Activated effector memory CD4-positive, alpha-beta T cell treated with anti-CD3 and anti-CD28 coated beads, Interleukin-2, amount 50 U/mL, for 16 hours (primary cell): ENCODE data around the gene ZBED4.

Source experiments
- DNase-seq: peaks from one replicate; pipeline ENCODE4 v3.0.0-alpha.2; 2020

ZBED4 gene

GRCh38 chr22:49903322-49904039 is 49.8 kb downstream of the ZBED4 start:
- no peak for DNase-seq

- DNase-seq = no peak
Observed at GRCh38 chr22:49904040-49904369, 50.4 kb downstream of the ZBED4 start.

- no peak for DNase-seq
Observed at GRCh38 chr22:49905465-49905864, 51.8 kb downstream of the ZBED4 start.

GRCh38 chr22:49906071-49906798 is 52.6 kb downstream of the ZBED4 start:
- no peak for DNase-seq

- no peak for DNase-seq
Observed at GRCh38 chr22:49906799-49907290, 53.2 kb downstream of the ZBED4 start.

GRCh38 chr22:49907807-49908206 is 54.2 kb downstream of the ZBED4 start:
- no peak for DNase-seq

GRCh38 chr22:49909476-49910205 is 56.0 kb downstream of the ZBED4 start:
- no peak for DNase-seq

GRCh38 chr22:49910229-49911155 is 56.8 kb downstream of the ZBED4 start:
- no peak for DNase-seq

GRCh38 chr22:49911881-49912625 is 58.4 kb downstream of the ZBED4 start:
- DNase-seq = no peak

- DNase-seq = no peak
Observed at GRCh38 chr22:49913026-49913425, 59.4 kb downstream of the ZBED4 start.

- no peak for DNase-seq
Observed at GRCh38 chr22:49913446-49913845, 59.8 kb downstream of the ZBED4 start.

GRCh38 chr22:49914256-49914655 is 60.6 kb downstream of the ZBED4 start:
- DNase-seq = no peak

- DNase-seq = no peak
Observed at GRCh38 chr22:49915610-49916009, 62.0 kb downstream of the ZBED4 start.

- DNase-seq = no peak
Observed at GRCh38 chr22:49916831-49917230, 63.2 kb downstream of the ZBED4 start.

GRCh38 chr22:49917974-49918910 is 64.6 kb downstream of the ZBED4 start, which contains the start of the genes ALG12 and CRELD2:
Gene ALG12, minus strand, starts transcription at chr22:49918438. Its CDS starts 4,673 bp downstream, at chr22:49913765.
Gene CRELD2, plus strand, starts transcription at chr22:49918634. Its CDS starts 136 bp downstream, at chr22:49918770.
- DNase-seq = peak; percentile 99

GRCh38 chr22:49918911-49919881 is 65.6 kb downstream of the ZBED4 start:
- no peak for DNase-seq

GRCh38 chr22:49920859-49921258 is 67.2 kb downstream of the ZBED4 start:
- no peak for DNase-seq

- DNase-seq = no peak
Observed at GRCh38 chr22:49921508-49922278, 68.0 kb downstream of the ZBED4 start.
